Measurements from ENCODE around the gene ZSCAN5C.
A peak's percentile ranks its signal among the peaks of the same experiment; 100 is the strongest.
"Not testable (repeated sequence)": the region's sequence is repeated elsewhere in the genome, so short reads cannot be mapped to it uniquely, and the experiment has no call there.

ZSCAN5C gene

GRCh38 chr19:56193981-56194640 is 8.0 kb upstream of the ZSCAN5C start:
- DNase-seq = no peak

- DNase-seq = not testable (repeated sequence)
These were observed 4.4 kb upstream of the ZSCAN5C start, which contains the start of gene ZSCAN5B for GRCh38 chr19:56197646-56198045. TSS of gene ZSCAN5B (minus strand) at chr19:56197783. CDS start at chr19:56193052, 4,731 bp downstream.

- DNase-seq = no peak
These were observed 2.4 kb upstream of the ZSCAN5C start for GRCh38 chr19:56199687-56200086.

GRCh38 chr19:56207581-56207980 is 5.5 kb downstream of the ZSCAN5C start:
- not testable (repeated sequence) for DNase-seq

- DNase-seq = no peak
These were observed 7.0 kb downstream of the ZSCAN5C start for GRCh38 chr19:56209091-56209490.

- DNase-seq = not testable (repeated sequence)
These were observed 8.0 kb downstream of the ZSCAN5C start for GRCh38 chr19:56210036-56210435.

- no peak for DNase-seq
These were observed 9.6 kb downstream of the ZSCAN5C start for GRCh38 chr19:56211718-56212117.

GRCh38 chr19:56217039-56217949 is 15.2 kb downstream of the ZSCAN5C start:
- no peak for DNase-seq

- DNase-seq = no peak
These were observed 16.9 kb downstream of the ZSCAN5C start for GRCh38 chr19:56218961-56219360.

GRCh38 chr19:56221442-56221841 is 19.4 kb downstream of the ZSCAN5C start:
- not testable (repeated sequence) for DNase-seq

- DNase-seq = no peak
These were observed 19.8 kb downstream of the ZSCAN5C start for GRCh38 chr19:56221851-56222250.

- no peak for DNase-seq
These were observed 20.8 kb downstream of the ZSCAN5C start for GRCh38 chr19:56222901-56223300.

GRCh38 chr19:56223481-56223880 is 21.4 kb downstream of the ZSCAN5C start:
- DNase-seq = no peak

GRCh38 chr19:56245121-56245740 is 43.2 kb downstream of the ZSCAN5C start:
- DNase-seq = no peak

- not testable (repeated sequence) for DNase-seq
These were observed 43.7 kb downstream of the ZSCAN5C start for GRCh38 chr19:56245764-56246163.

- not testable (repeated sequence) for DNase-seq
These were observed 46.8 kb downstream of the ZSCAN5C start for GRCh38 chr19:56248736-56249338.

- DNase-seq = peak; percentile 7
These were observed 50.8 kb downstream of the ZSCAN5C start for GRCh38 chr19:56252699-56253422.

- DNase-seq = peak; percentile 46
These were observed 51.7 kb downstream of the ZSCAN5C start for GRCh38 chr19:56253737-56254136.

GRCh38 chr19:56258272-56258671 is 56.2 kb downstream of the ZSCAN5C start:
- DNase-seq = no peak
